ENCODE data around the gene LTBP1. TPM values are rescaled to one million over a fixed set of nuclear protein-coding genes. Genes with fewer than 3 reads are reported as not detected.

The LTBP1 gene
- total RNA-seq, 1 experiment from 2014 or later = 10.3 TPM

DNA sequence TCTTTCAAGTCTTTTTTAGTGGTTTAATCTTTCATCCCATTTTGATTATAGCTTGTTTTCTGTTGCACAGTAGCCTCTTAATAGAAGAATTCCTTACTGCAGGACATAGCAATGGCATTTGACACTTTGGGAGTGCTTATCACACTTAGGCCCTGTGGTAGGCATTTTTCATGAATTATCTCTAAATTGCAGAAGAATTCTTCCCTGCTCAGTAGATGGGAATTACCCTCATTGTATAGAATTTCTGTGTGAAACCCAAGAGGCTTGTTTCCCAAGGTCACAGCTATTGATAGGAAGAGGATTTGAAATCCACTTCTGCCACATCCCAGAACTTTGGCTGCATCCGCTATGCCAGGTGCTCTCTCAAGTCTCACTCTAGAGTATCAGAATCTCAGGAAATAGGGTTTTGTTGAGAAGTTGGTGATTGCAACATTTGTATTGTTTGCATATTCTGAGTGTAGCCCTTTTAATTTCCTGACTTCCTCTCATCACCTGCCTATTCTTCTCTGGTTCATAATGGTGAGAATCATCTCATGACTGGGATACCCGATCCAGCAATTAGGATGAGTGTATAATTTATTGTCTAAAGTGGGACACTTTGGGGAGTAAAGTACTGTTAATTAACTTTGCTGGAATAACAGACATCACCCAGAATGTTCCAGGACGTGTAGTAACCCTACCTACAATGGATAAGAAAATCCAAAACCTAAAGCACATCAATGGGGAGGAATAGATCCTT, 274.5 kb downstream of the LTBP1 start:
- no peak for DNase-seq
- no peaks in the 10 kb centered on the region for H3K27me3 ChIP-seq (ENCODE audit: insufficient read depth, low read depth)
- no peaks in the 10 kb centered on the region for H3K79me2 ChIP-seq (ENCODE audit: low read depth)
- H3K4me2 ChIP-seq = no peak overlapping the region
- no peaks in the 10 kb centered on the region; the same call in 1 of the 2 replicates for H3K9me2 ChIP-seq (ENCODE audit: insufficient read depth)
- no peak overlapping the region for H2AFZ ChIP-seq
- ChIA-PET POLR2A (ENCODE audit: unreplicated experiment) (no interaction called here), CTCF (interaction anchor here (0.6 kb wide), 1 partner anchor 522 kb away, joined by 3 read pairs; no protein-coding TSS in a partner anchor)
- H3F3A ChIP-seq (ENCODE audit: insufficient read depth, low read depth) = peaks cover 5% of the 10 kb centered on the region; the same call in 1 of the 2 replicates
- H3K4me3 ChIP-seq = no peak overlapping the region
- intact Hi-C loops (cut with micrococcal nuclease; ENCODE audit: unreplicated experiment) = no loop called here
- no peak overlapping the region for H3K27ac ChIP-seq
- no peaks in the 10 kb centered on the region for H4K20me1 ChIP-seq (ENCODE audit: insufficient read depth)
- no TSS peak for BruUV-seq (replicated peaks)
- H3K9me3 ChIP-seq (ENCODE audit: insufficient read depth, low read depth) = no peaks in the 10 kb centered on the region
- no peak for TF ChIP-seq EZH2 (IDR thresholded peaks at IDR 0.05; ENCODE audit: low read depth)
- TF ChIP-seq, protein P1, sequence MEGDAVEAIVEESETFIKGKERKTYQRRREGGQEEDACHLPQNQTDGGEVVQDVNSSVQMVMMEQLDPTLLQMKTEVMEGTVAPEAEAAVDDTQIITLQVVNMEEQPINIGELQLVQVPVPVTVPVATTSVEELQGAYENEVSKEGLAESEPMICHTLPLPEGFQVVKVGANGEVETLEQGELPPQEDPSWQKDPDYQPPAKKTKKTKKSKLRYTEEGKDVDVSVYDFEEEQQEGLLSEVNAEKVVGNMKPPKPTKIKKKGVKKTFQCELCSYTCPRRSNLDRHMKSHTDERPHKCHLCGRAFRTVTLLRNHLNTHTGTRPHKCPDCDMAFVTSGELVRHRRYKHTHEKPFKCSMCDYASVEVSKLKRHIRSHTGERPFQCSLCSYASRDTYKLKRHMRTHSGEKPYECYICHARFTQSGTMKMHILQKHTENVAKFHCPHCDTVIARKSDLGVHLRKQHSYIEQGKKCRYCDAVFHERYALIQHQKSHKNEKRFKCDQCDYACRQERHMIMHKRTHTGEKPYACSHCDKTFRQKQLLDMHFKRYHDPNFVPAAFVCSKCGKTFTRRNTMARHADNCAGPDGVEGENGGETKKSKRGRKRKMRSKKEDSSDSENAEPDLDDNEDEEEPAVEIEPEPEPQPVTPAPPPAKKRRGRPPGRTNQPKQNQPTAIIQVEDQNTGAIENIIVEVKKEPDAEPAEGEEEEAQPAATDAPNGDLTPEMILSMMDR (conservative IDR thresholded peaks at IDR 0.05) = no peak
- H3K36me3 ChIP-seq (ENCODE audit: low read depth) = no peaks in the 10 kb centered on the region
- peaks cover 17% of the 10 kb centered on the region for H3K4me1 ChIP-seq (replicated peaks; ENCODE audit: insufficient read depth)

DNA sequence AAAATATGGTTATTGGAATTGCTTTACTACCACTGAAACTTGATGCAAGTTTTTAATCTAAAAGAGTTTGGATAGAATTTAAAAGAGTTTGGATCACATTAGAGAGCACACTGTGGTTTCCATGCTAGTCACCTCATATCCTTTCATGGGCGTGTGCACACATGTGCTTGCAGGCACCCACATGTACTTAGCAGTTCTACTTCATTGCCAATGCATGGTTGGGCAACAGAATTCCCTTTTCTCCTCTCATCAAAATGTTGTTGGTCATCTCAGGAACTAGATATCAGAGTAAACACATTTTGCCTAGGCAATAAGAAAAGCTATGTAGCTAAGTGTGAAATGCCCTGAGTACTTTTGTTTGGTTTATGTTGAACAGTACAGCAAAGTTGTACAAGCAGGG, 275.6 kb downstream of the LTBP1 start:
- Histone ChIP-seq H3K9me2 (ENCODE audit: insufficient read depth) (no peaks in the 10 kb centered on the region; the same call in 1 of the 2 replicates), H4K20me1 (ENCODE audit: insufficient read depth) (no peaks in the 10 kb centered on the region), H3K4me1 (replicated peaks; ENCODE audit: insufficient read depth) (peaks cover 17% of the 10 kb centered on the region), H2AFZ (no peak overlapping the region), H3K27ac (no peak overlapping the region), H3K79me2 (ENCODE audit: low read depth) (no peaks in the 10 kb centered on the region), H3K9me3 (ENCODE audit: insufficient read depth, low read depth) (no peaks in the 10 kb centered on the region), H3F3A (ENCODE audit: insufficient read depth, low read depth) (peaks cover 5% of the 10 kb centered on the region; the same call in 1 of the 2 replicates), H3K36me3 (ENCODE audit: low read depth) (no peaks in the 10 kb centered on the region), H3K4me2 (no peak overlapping the region), H3K27me3 (ENCODE audit: insufficient read depth, low read depth) (no peaks in the 10 kb centered on the region), H3K4me3 (no peak overlapping the region)
- DNase-seq = no peak
- CTCF ChIA-PET = no interaction called here
- POLR2A ChIA-PET (ENCODE audit: unreplicated experiment) = no interaction called here
- intact Hi-C loops (cut with micrococcal nuclease; ENCODE audit: unreplicated experiment) = no loop called here
- TF ChIP-seq, protein P1 (conservative IDR thresholded peaks at IDR 0.05) = no peak
- TF ChIP-seq EZH2 (IDR thresholded peaks at IDR 0.05; ENCODE audit: low read depth) = no peak
- BruUV-seq (replicated peaks) = no TSS peak

DNA sequence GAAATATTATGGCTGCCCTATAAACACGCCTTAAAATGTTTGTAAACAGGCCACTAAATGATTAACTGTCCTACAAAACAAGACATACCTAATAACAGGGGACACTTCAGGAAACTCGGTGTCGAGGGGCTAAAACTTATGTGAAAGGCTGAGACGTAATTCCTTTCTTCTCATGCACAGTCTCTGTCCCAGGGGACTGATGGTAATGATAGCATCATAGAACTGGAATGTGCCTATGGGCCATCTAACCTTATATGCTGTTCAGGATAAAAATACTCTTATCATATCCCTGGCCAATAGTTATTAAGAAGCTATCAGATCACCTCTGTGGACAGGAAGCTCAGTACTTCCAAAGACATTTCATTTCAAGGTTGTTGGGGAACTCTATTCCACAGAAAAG, 277.1 kb downstream of the LTBP1 start:
- peaks cover 17% of the 10 kb centered on the region for H3K4me1 ChIP-seq (replicated peaks; ENCODE audit: insufficient read depth)
- TF ChIP-seq, protein P1 (conservative IDR thresholded peaks at IDR 0.05) = no peak
- no peak for TF ChIP-seq EZH2 (IDR thresholded peaks at IDR 0.05; ENCODE audit: low read depth)
- no TSS peak for BruUV-seq (replicated peaks)
- H3K27ac ChIP-seq = no peak overlapping the region
- ChIA-PET CTCF (no interaction called here), POLR2A (ENCODE audit: unreplicated experiment) (no interaction called here)
- H3K9me3 ChIP-seq (ENCODE audit: insufficient read depth, low read depth) = no peaks in the 10 kb centered on the region
- peaks cover 5% of the 10 kb centered on the region; the same call in 1 of the 2 replicates for H3F3A ChIP-seq (ENCODE audit: insufficient read depth, low read depth)
- H3K79me2 ChIP-seq (ENCODE audit: low read depth) = no peaks in the 10 kb centered on the region
- no peak overlapping the region for H3K4me2 ChIP-seq
- no peaks in the 10 kb centered on the region for H3K27me3 ChIP-seq (ENCODE audit: insufficient read depth, low read depth)
- no peaks in the 10 kb centered on the region; the same call in 1 of the 2 replicates for H3K9me2 ChIP-seq (ENCODE audit: insufficient read depth)
- H3K4me3 ChIP-seq = no peak overlapping the region
- intact Hi-C loops (cut with micrococcal nuclease; ENCODE audit: unreplicated experiment) = no loop called here
- DNase-seq = no peak
- no peaks in the 10 kb centered on the region for H4K20me1 ChIP-seq (ENCODE audit: insufficient read depth)
- no peaks in the 10 kb centered on the region for H3K36me3 ChIP-seq (ENCODE audit: low read depth)
- H2AFZ ChIP-seq = no peak overlapping the region
